Measurements from ENCODE around the gene CDK5RAP3. TPM values are rescaled to one million over a fixed set of nuclear protein-coding genes. Genes with fewer than 3 reads are reported as not detected.

Gene CDK5RAP3
- total RNA-seq, 1 experiment from 2014 or later = 255 TPM

GRCh38 chr17:47948706-47949196 lies 22.2 kb upstream of the CDK5RAP3 start:
- TF ChIP-seq MAX (IDR thresholded peaks at IDR 0.05) = peak; percentile 53
- TF ChIP-seq, protein P1, sequence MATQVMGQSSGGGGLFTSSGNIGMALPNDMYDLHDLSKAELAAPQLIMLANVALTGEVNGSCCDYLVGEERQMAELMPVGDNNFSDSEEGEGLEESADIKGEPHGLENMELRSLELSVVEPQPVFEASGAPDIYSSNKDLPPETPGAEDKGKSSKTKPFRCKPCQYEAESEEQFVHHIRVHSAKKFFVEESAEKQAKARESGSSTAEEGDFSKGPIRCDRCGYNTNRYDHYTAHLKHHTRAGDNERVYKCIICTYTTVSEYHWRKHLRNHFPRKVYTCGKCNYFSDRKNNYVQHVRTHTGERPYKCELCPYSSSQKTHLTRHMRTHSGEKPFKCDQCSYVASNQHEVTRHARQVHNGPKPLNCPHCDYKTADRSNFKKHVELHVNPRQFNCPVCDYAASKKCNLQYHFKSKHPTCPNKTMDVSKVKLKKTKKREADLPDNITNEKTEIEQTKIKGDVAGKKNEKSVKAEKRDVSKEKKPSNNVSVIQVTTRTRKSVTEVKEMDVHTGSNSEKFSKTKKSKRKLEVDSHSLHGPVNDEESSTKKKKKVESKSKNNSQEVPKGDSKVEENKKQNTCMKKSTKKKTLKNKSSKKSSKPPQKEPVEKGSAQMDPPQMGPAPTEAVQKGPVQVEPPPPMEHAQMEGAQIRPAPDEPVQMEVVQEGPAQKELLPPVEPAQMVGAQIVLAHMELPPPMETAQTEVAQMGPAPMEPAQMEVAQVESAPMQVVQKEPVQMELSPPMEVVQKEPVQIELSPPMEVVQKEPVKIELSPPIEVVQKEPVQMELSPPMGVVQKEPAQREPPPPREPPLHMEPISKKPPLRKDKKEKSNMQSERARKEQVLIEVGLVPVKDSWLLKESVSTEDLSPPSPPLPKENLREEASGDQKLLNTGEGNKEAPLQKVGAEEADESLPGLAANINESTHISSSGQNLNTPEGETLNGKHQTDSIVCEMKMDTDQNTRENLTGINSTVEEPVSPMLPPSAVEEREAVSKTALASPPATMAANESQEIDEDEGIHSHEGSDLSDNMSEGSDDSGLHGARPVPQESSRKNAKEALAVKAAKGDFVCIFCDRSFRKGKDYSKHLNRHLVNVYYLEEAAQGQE (IDR thresholded peaks at IDR 0.05; ENCODE audit: low read depth) = no peak
- peaks cover 27 to 46% of the 10 kb centered on the region in 2 experiments for H3K4me1 ChIP-seq (ENCODE audit: control insufficient read depth in 1 of 2, insufficient read depth in 2 of 2, low read length in 2 of 2)
- intact Hi-C loops (cut with micrococcal nuclease) = loop anchor here (1.0 kb wide), 2 partner anchors 22 to 70 kb away; no protein-coding TSS in a partner anchor
- H3K27ac ChIP-seq (ENCODE audit: low read depth, low read length) = peak overlapping the region; percentile 67
- H3K4me3 ChIP-seq (replicated peaks in 1 of 2; ENCODE audit: low read depth in 1 of 2, low read length in 2 of 2) = peak overlapping the region in 1 of 2 experiments; percentile 40; a peak in 1 of 4 replicates
- ChIA-PET POLR2A (interaction anchor here (1.5 to 4.3 kb wide), 2 partner anchors 22 to 101 kb away, joined by 3 to 20 read pairs; partner anchors contain the start of gene CDK5RAP3), RAD21 (ENCODE audit: low non-redundant PET in 1 of 2, low total read pairs in 2 of 2, uncharacterized antibody in 2 of 2, unreplicated experiment in 2 of 2) (interaction anchor here (1.0 to 2.0 kb wide), 2 partner anchors 22 to 69 kb away, joined by 6 to 9 read pairs; partner anchors contain the start of gene CDK5RAP3 (in 1 of the 2)), CTCF (interaction anchor here (2.1 to 5.1 kb wide), 7 partner anchors 7 to 108 kb away, joined by 6 to 83 read pairs (median 14); partner anchors contain the start of genes CDK5RAP3, PNPO, PRR15L and SCRN2)
- H3K4me2 ChIP-seq (ENCODE audit: low read length) = peak overlapping the region; percentile 71
- ATAC-seq = peak; percentile 48
- no peaks in the 10 kb centered on the region for H4K20me1 ChIP-seq (ENCODE audit: insufficient read depth)
- H3K9me2 ChIP-seq (ENCODE audit: insufficient read depth) = no peaks in the 10 kb centered on the region
- H3K9ac ChIP-seq (ENCODE audit: low read length) = peak overlapping the region; percentile 55
- no peak overlapping the region for H2AFZ ChIP-seq (ENCODE audit: low read depth, low read length, poor library complexity, severe bottlenecking)
- BruUV-seq (replicated peaks) = no TSS peak
- H3K27me3 ChIP-seq (ENCODE audit: insufficient read depth, low read length) = no peaks in the 10 kb centered on the region
- no peaks in the 10 kb centered on the region for H3K9me3 ChIP-seq (ENCODE audit: control insufficient read depth in 1 of 2, insufficient read depth in 1 of 2, low read depth in 1 of 2, low read length in 2 of 2)
- peaks cover 8 to 12% of the 10 kb centered on the region in 2 experiments; a peak in 3 of 4 replicates for H3K36me3 ChIP-seq (ENCODE audit: control insufficient read depth in 1 of 2, insufficient read depth in 2 of 2, low read length in 2 of 2)
- no peak for DNase-seq (ENCODE audit: low read depth, low spot score)
- H3K79me2 ChIP-seq (ENCODE audit: insufficient read depth, low read length) = peaks cover 3% of the 10 kb centered on the region; the same call in 1 of the 2 replicates

Measured in HCT116 (cell line).